Epithelial cell of esophagus (primary cell): ENCODE measurements around the gene ZNF329.

ENCODE experiments used
- DNase-seq: peaks from one replicate; pipeline ENCODE4 v3.0.0; 2010; ENCODE audit warnings: low read depth
- H3K4me3 ChIP-seq: 2 replicates; pipeline ENCODE4 v1.5.1; 2011; ENCODE audit warnings: mild to moderate bottlenecking, low read length, control low read depth
- CTCF ChIP-seq: IDR thresholded peaks from 2 replicates; pipeline ENCODE4 v1.5.1; 2011; ENCODE audit warnings: low read depth, mild to moderate bottlenecking, low read length, control low read depth, inconsistent platforms; ENCODE audit not compliant: insufficient read depth; ENCODE audit errors: missing control alignments

ZNF329 gene

DNA sequence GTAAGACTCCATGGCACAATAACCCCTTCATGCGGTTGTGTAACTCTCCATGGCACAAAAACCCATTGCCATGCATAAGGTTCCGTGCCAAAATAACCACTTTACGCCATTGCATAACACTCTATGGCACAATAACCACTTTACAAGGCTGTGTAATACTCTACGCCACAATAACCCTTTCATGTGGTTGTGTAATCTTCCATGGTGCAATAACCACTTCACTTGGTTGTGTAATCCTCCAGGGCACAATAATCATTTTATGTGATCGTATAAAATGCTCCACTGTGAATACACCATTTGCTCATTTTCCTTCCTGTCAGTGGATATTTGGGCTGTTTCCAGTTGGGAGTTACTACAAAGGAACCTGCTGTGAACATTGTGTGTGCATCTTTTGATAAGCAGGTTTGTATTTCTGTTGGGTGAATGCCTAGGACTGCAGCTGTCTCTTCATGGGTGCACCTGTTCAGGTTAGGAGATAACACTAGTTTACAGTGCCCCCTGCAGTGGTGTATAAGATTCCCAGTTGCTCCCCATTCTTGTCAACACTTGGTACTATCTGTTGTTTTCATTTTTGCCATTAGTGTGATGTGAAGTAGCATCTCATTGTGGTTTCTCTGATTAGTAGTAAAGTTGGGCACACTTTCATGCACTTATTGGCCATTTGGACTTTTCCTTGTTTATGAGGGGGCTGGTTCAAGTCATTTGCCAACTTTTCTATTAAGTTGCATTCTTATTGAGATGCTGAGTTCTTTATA lies 31.4 kb downstream of the ZNF329 start:
- no peak for TF ChIP-seq CTCF
- DNase-seq: no peak
- H3K4me3 ChIP-seq: no peak overlapping the region

- no peak for DNase-seq
- no peak overlapping the region for H3K4me3 ChIP-seq
- TF ChIP-seq CTCF: no peak
These were observed 32.6 kb downstream of the ZNF329 start for GRCh38 chr19:58117841-58118575.

- TF ChIP-seq CTCF: no peak
- H3K4me3 ChIP-seq: no peak overlapping the region
- no peak for DNase-seq
These were observed 42.1 kb downstream of the ZNF329 start for GRCh38 chr19:58108546-58108817.

GRCh38 chr19:58107778-58108545 lies 42.6 kb downstream of the ZNF329 start:
- H3K4me3 ChIP-seq: no peak overlapping the region
- no peak for TF ChIP-seq CTCF
- no peak for DNase-seq

DNA sequence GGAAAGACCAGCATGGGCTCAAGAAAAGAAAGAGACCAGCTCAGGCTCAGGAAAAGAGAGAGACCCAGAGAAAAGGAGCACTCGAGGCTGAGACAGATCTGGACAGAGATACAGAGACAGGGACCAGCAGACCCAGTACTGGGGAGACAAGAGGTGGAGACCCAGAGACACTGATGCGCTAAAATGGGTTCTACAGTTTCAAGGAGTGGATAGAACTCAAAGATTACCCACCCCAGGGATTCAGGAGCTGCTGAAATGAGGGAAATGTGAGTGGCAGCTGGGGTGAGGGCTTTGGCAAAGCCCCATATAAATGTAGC lies 51.9 kb downstream of the ZNF329 start:
- TF ChIP-seq CTCF: no peak

GRCh38 chr19:58097781-58098681 lies 52.6 kb downstream of the ZNF329 start, which contains the start of gene ZSCAN18:
ZSCAN18 (minus strand) TSS chr19:58098231; CDS start chr19:58090267, 7,964 bp downstream.
- peak within 1 kb of the TSS; percentile 89 for H3K4me3 ChIP-seq
- DNase-seq: peak; percentile 94
- no peak for TF ChIP-seq CTCF

More for the DNA sequence above, 51.9 kb downstream of the ZNF329 start:
- DNase-seq: no peak
- H3K4me3 ChIP-seq: peak overlapping the region; percentile 89
